GM12878 (cell line): ENCODE results near the gene S100A4. TPM values are rescaled to one million over a fixed set of nuclear protein-coding genes. Genes with fewer than 3 reads are reported as not detected.

Source experiments
- CEBPB ChIP-seq, 2 experiments: fragments of 150-350 bp in 1 of 2; IDR thresholded peaks; 2 replicates each; pipeline ENCODE4 v1.6.1; 2012 to 2014; ENCODE audit warnings: low read depth in 2 of 2, low read length in 2 of 2, borderline replicate concordance in 1 of 2, inconsistent platforms in 1 of 2
- CHD4 ChIP-seq: fragments of 200-600 bp; sonication (generic); IDR thresholded peaks from 2 replicates; pipeline ENCODE4 v1.6.1; 2016; ENCODE audit warnings: mild to moderate bottlenecking
- EP300 ChIP-seq, 2 experiments: fragments of 150-350 bp in 1 of 2; IDR thresholded peaks; 2 replicates each; pipeline ENCODE4 v1.6.1; 2011 to 2012; ENCODE audit warnings: low read depth in 2 of 2, low read length in 2 of 2, borderline replicate concordance in 1 of 2, improper control_type of control experiment in 1 of 2, inconsistent platforms in 1 of 2; ENCODE audit not compliant: control insufficient read depth in 1 of 2
- FOXM1 ChIP-seq: IDR thresholded peaks from 2 replicates; pipeline ENCODE4 v1.6.1; 2012; ENCODE audit warnings: low read depth, mild to moderate bottlenecking, inconsistent platforms, low read length, moderate library complexity
- KAT2A ChIP-seq: conservative IDR thresholded peaks from 2 replicates; pipeline ENCODE4 v1.6.1; 2011; ENCODE audit warnings: low read depth, low read length; ENCODE audit not compliant: control insufficient read depth
- NFYB ChIP-seq: IDR thresholded peaks from 2 replicates; pipeline ENCODE4 v1.6.1; 2011; ENCODE audit warnings: low read depth, mild to moderate bottlenecking, low read length, improper control_type of control experiment, moderate library complexity; ENCODE audit not compliant: insufficient read depth
- NKRF ChIP-seq: fragments of 450-650 bp; conservative IDR thresholded peaks from 2 replicates; pipeline ENCODE4 v1.6.1; 2017; ENCODE audit warnings: mild to moderate bottlenecking, moderate library complexity
- PML ChIP-seq: IDR thresholded peaks from 2 replicates; pipeline ENCODE4 v1.6.1; 2012; ENCODE audit warnings: low read length, inconsistent platforms
- POLR2AphosphoS2 ChIP-seq: IDR thresholded peaks from 2 replicates; pipeline ENCODE4 v1.6.1; 2011; ENCODE audit warnings: low read depth, mild to moderate bottlenecking, low read length, improper control_type of control experiment, moderate library complexity
- POLR2AphosphoS5 ChIP-seq: IDR thresholded peaks from 2 replicates; pipeline ENCODE4 v1.6.1; 2011; ENCODE audit warnings: mild to moderate bottlenecking, low read length, inconsistent platforms
- RELA ChIP-seq: fragments of 450-650 bp; IDR thresholded peaks from 2 replicates; pipeline ENCODE4 v1.8.0; 2014; ENCODE audit warnings: borderline replicate concordance; ENCODE audit not compliant: partially characterized antibody
- REST ChIP-seq: IDR thresholded peaks from 2 replicates; pipeline ENCODE4 v1.6.1; 2012; ENCODE audit warnings: mild to moderate bottlenecking, low read depth, low read length
- TCF3 ChIP-seq: IDR thresholded peaks from 2 replicates; pipeline ENCODE4 v1.6.1; 2012; ENCODE audit warnings: low read depth, mild to moderate bottlenecking, low read length, borderline replicate concordance; ENCODE audit not compliant: insufficient read depth
- ZBED1 ChIP-seq: IDR thresholded peaks from 2 replicates; pipeline ENCODE4 v1.6.1; 2016; ENCODE audit warnings: borderline replicate concordance
- polyA plus RNA-seq, 11 experiments: library from polyadenylated mRNA; depleted of rRNA in 4 of 11; unstranded in 6 of 11; stranded (reverse) in 5 of 11; fragments of >200 nt; fragmentation: Nextera tagmentation in 4 of 11; fragmentation: Illumina TruSeq in 1 of 11; extraction: Ambion mirVana in 4 of 11; extraction: Trizol in 1 of 11; gene quantifications; 1 replicate in 1 of 11; 2 replicates in 10 of 11; pipeline versions ENCODE4 v1.2.1 to v1.2.3, GENCODE V29; 2011 to 2016; ENCODE audit warnings: inconsistent platforms in 2 of 11, missing spikeins in 2 of 11, low read depth in 1 of 11
- total RNA-seq, 4 experiments: library from RNA; depleted of rRNA in 3 of 4; stranded (reverse); fragments of >200 nt in 3 of 4; fragmentation: Illumina TruSeq in 1 of 4; extraction: Trizol in 1 of 4; gene quantifications; 2 replicates each; pipeline versions ENCODE4 v1.2.1 to v1.2.3, GENCODE V29; 2013 to 2021
- TF ChIP-seq, protein P1 (sequence below): IDR thresholded peaks from 2 replicates; pipeline ENCODE4 v1.6.1; 2012; ENCODE audit warnings: low read length, inconsistent platforms
- TF ChIP-seq, protein P2 (sequence below): fragments of 150-350 bp; IDR thresholded peaks from 2 replicates; pipeline ENCODE4 v1.6.1; 2016; ENCODE audit warnings: low read depth, low read length

Gene S100A4
- total and polyA plus RNA-seq, 10 of the 15 experiments (the other 5 are each of a cell fraction or from before 2014, with no cell fraction given): 4.3 to 104 (median 27.3) TPM

DNA sequence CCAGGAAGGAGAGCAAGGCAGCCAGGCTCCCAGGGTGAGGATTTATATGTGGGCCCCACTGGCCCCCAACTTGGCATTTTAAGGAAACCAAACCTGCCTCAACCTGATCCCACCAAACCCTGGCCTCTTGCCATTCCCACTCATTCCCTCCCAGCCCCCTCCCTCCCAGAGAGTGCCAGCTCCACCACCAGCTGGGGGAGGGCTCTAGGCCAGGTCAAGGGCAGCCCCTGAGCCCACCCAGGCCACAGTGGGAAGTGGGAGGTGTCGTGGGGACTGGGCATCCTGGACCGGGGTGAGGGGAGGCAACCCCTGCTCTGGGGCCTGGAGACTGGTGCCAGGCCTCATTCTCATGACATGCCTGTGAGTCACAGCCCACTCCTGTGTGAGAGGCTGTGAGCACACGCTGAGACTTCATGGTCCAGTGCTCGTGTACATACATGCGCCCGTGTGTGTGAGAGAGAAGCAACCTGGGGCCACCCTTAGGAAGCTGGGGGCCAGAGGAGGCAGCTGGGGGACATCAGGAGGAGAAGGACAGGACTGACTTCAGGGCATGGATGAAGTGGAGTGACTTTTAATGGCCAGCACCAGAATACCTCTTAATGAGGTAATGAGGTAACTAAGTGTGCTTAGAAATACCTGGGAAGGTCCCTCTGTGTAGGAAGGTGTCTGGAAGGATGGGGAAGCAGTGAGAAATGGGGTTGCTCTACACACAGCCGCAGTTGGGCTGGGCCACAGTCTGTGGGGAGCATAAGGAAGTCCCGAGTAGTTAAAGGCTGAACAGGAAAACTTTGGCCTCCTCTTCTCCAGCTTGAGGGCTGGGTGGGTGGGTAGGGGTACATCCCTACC is 20.1 kb upstream of the S100A4 start, which contains the start of gene S100A2 (continued):
- TF ChIP-seq RELA (no peak), EP300 (IDR thresholded peaks at IDR 0.05; ENCODE audit: borderline replicate concordance in 1 of 2, control insufficient read depth in 1 of 2, low read depth in 2 of 2, low read length in 2 of 2) (no peak), ZBED1 (no peak), POLR2AphosphoS5 (no peak), TCF3 (no peak), NFYB (no peak), REST (no peak), KAT2A (no peak), CEBPB (IDR thresholded peaks at IDR 0.05; ENCODE audit: borderline replicate concordance in 1 of 2, low read depth in 2 of 2, low read length in 2 of 2) (no peak), CHD4 (no peak), FOXM1 (no peak), NKRF (no peak), PML (no peak), POLR2AphosphoS2 (no peak)
- TF ChIP-seq, protein P1, sequence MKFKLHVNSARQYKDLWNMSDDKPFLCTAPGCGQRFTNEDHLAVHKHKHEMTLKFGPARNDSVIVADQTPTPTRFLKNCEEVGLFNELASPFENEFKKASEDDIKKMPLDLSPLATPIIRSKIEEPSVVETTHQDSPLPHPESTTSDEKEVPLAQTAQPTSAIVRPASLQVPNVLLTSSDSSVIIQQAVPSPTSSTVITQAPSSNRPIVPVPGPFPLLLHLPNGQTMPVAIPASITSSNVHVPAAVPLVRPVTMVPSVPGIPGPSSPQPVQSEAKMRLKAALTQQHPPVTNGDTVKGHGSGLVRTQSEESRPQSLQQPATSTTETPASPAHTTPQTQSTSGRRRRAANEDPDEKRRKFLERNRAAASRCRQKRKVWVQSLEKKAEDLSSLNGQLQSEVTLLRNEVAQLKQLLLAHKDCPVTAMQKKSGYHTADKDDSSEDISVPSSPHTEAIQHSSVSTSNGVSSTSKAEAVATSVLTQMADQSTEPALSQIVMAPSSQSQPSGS: no peak
- TF ChIP-seq, protein P2, sequence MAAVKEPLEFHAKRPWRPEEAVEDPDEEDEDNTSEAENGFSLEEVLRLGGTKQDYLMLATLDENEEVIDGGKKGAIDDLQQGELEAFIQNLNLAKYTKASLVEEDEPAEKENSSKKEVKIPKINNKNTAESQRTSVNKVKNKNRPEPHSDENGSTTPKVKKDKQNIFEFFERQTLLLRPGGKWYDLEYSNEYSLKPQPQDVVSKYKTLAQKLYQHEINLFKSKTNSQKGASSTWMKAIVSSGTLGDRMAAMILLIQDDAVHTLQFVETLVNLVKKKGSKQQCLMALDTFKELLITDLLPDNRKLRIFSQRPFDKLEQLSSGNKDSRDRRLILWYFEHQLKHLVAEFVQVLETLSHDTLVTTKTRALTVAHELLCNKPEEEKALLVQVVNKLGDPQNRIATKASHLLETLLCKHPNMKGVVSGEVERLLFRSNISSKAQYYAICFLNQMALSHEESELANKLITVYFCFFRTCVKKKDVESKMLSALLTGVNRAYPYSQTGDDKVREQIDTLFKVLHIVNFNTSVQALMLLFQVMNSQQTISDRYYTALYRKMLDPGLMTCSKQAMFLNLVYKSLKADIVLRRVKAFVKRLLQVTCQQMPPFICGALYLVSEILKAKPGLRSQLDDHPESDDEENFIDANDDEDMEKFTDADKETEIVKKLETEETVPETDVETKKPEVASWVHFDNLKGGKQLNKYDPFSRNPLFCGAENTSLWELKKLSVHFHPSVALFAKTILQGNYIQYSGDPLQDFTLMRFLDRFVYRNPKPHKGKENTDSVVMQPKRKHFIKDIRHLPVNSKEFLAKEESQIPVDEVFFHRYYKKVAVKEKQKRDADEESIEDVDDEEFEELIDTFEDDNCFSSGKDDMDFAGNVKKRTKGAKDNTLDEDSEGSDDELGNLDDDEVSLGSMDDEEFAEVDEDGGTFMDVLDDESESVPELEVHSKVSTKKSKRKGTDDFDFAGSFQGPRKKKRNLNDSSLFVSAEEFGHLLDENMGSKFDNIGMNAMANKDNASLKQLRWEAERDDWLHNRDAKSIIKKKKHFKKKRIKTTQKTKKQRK: no peak
